B cell (primary cell): ENCODE data around the gene TSHZ3. TPM values are rescaled to one million over a fixed set of nuclear protein-coding genes. Genes with fewer than 3 reads are reported as not detected.

ENCODE experiments used
- ATAC-seq: fragments of 200-7000 bp; cut with Tn5 transposase; one replicate; pipeline ENCODE4 v1.10.0; 2021; ENCODE audit warnings: low read depth, mild to moderate bottlenecking, moderate number of reproducible peaks, moderate library complexity
- CTCF ChIA-PET: fragments of 350-600 bp; sonication (Branson Sonifier 250); formaldehyde crosslinking; loops from one replicate; lab custom pipeline; 2021; ENCODE audit warnings: antibody characterized with exemption, inconsistent platforms; lab: Charles Lee
- POLR2A ChIA-PET: fragments of 350-600 bp; sonication (Branson Sonifier 250); formaldehyde crosslinking; loops from one replicate; lab custom pipeline; 2021; ENCODE audit warnings: antibody characterized with exemption; lab: Charles Lee
- DNase-seq: peaks from one replicate; pipeline ENCODE4 v3.0.0; 2013
- H2AFZ ChIP-seq: 2 replicates; pipeline ENCODE4 v1.6.1; 2012; ENCODE audit warnings: mild to moderate bottlenecking, low read depth, low read length; ENCODE audit not compliant: insufficient read depth, poor library complexity, severe bottlenecking
- H3K27ac ChIP-seq, 2 donors: 1 replicate in 1 of 2; 2 replicates in 1 of 2; pipeline ENCODE4 v1.5.1; 2012 to 2013; ENCODE audit warnings: low read length in 2 of 2, mild to moderate bottlenecking in 2 of 2, moderate library complexity in 1 of 2
- H3K27me3 ChIP-seq, 4 experiments: fragments of 200-600 bp in 1 of 4; sonication (generic) in 1 of 4; replicated peaks in 1 of 4; 1 replicate in 2 of 4; 2 replicates in 2 of 4; pipeline versions ENCODE4 v1.6.1 to v1.7.0; 2013 to 2016; ENCODE audit warnings: low read length in 3 of 4, mild to moderate bottlenecking in 2 of 4, mixed read lengths in 1 of 4, moderate library complexity in 1 of 4; ENCODE audit not compliant: insufficient read depth in 4 of 4, control insufficient read depth in 3 of 4; ENCODE audit errors: control extremely low read depth in 1 of 4
- H3K36me3 ChIP-seq, 2 experiments: replicated peaks in 1 of 2; 1 replicate in 1 of 2; 2 replicates in 1 of 2; pipeline versions ENCODE4 v1.6.1 to v1.7.1; 2013; ENCODE audit warnings: low read length in 1 of 2; ENCODE audit not compliant: insufficient read depth in 2 of 2, control insufficient read depth in 1 of 2; ENCODE audit errors: control extremely low read depth in 1 of 2, extremely low read depth in 1 of 2
- H3K4me1 ChIP-seq, 2 donors: fragments of 200-600 bp in 1 of 2; sonication (generic) in 1 of 2; 1 replicate in 1 of 2; 2 replicates in 1 of 2; pipeline versions ENCODE4 v1.5.1 to v1.6.1; 2013 to 2017; ENCODE audit warnings: low read length in 2 of 2; ENCODE audit not compliant: control insufficient read depth in 2 of 2, insufficient read depth in 2 of 2
- H3K4me2 ChIP-seq: replicated peaks from 2 replicates; pipeline ENCODE3; 2012; ENCODE audit warnings: mild to moderate bottlenecking, low read depth, low read length; ENCODE audit not compliant: poor library complexity, severe bottlenecking
- H3K4me3 ChIP-seq, 5 experiments: fragments of 200-600 bp in 1 of 5; sonication (generic) in 1 of 5; 1 replicate in 3 of 5; 2 replicates in 2 of 5; pipeline versions ENCODE4 v1.5.1 to v1.7.0; 2011 to 2016; ENCODE audit warnings: low read length in 4 of 5, mild to moderate bottlenecking in 4 of 5, low read depth in 2 of 5, control low read depth in 1 of 5, moderate library complexity in 1 of 5; ENCODE audit not compliant: insufficient read depth in 1 of 5; ENCODE audit errors: control extremely low read depth in 1 of 5, extremely low read depth in 1 of 5
- H3K79me2 ChIP-seq: fragments of 200-600 bp; sonication (generic); one replicate; pipeline ENCODE4 v1.6.0; 2016; ENCODE audit warnings: low read length; ENCODE audit not compliant: control insufficient read depth, insufficient read depth
- H3K9ac ChIP-seq: fragments of 200-600 bp; sonication (generic); 2 replicates; pipeline ENCODE4 v1.6.1; 2017; ENCODE audit warnings: mild to moderate bottlenecking, low read length, moderate library complexity
- H3K9me3 ChIP-seq, 3 donors: one replicate each; pipeline versions ENCODE4 v1.6.1 to v1.7.1; 2013; ENCODE audit warnings: low read length in 2 of 3; ENCODE audit not compliant: control insufficient read depth in 2 of 3, insufficient read depth in 1 of 3; ENCODE audit errors: control extremely low read depth in 1 of 3
- H4K20me1 ChIP-seq: 2 replicates; pipeline ENCODE4 v1.6.0; 2012; ENCODE audit warnings: mild to moderate bottlenecking, low read length; ENCODE audit not compliant: insufficient read depth, control insufficient read depth, poor library complexity, severe bottlenecking
- H3K27ac Mint-ChIP-seq: one replicate; pipeline ENCODE4 v1.8.0; 2021; ENCODE audit warnings: mixed read lengths
- H3K27me3 Mint-ChIP-seq: one replicate; pipeline ENCODE4 v1.8.0; 2021; ENCODE audit warnings: mixed read lengths
- H3K4me1 Mint-ChIP-seq: one replicate; pipeline ENCODE4 v1.8.0; 2021; ENCODE audit warnings: mixed read lengths
- H3K4me3 Mint-ChIP-seq: one replicate; pipeline ENCODE4 v1.8.0; 2021; ENCODE audit warnings: mixed read lengths
- H3K9me3 Mint-ChIP-seq: one replicate; pipeline ENCODE4 v1.8.0; 2022; ENCODE audit warnings: mixed read lengths; ENCODE audit not compliant: insufficient read depth
- CTCF ChIP-seq: fragments of 200-600 bp; IDR thresholded peaks from one replicate; pipeline ENCODE4 v1.8.0; 2022; ENCODE audit warnings: antibody characterized with exemption, mild to moderate bottlenecking
- EZH2 ChIP-seq: IDR thresholded peaks from 2 replicates; pipeline ENCODE4 v1.6.1; 2012; ENCODE audit warnings: borderline replicate concordance, low read depth, mild to moderate bottlenecking, moderate library complexity, low read length; ENCODE audit not compliant: insufficient read depth, poor library complexity, severe bottlenecking
- whole genome bisulfite sequencing: methylation state at CpG from one replicate; pipeline ENCODE4 v1.1.5; 2013; ENCODE audit warnings: missing lambda C conversion rate; ENCODE audit not compliant: insufficient coverage; 5-methylcytosine and 5-hydroxymethylcytosine counted together
- intact Hi-C: fragments of 100-400 bp; cut with micrococcal nuclease; formaldehyde crosslinking; loops from one replicate; pipeline ENCODE4 v1.10.0; 2022
- polyA plus RNA-seq: library from polyadenylated mRNA; depleted of rRNA; stranded (reverse); fragments of >200 nt; gene quantifications from 2 replicates; pipeline ENCODE4 v1.2.3, GENCODE V29; 2012
- total RNA-seq, 2 donors: library from RNA; stranded (reverse); fragments of 120-200 nt in 1 of 2; gene quantifications; 1 replicate in 1 of 2; 2 replicates in 1 of 2; pipeline versions ENCODE4 v1.2.3 to v1.2.4, GENCODE V29; 2013 to 2022

TSHZ3 gene
- total and polyA plus RNA-seq, 2 donors (not counting 1 experiment from before 2014, with no cell fraction given): 0.03 to 0.34 TPM

DNA sequence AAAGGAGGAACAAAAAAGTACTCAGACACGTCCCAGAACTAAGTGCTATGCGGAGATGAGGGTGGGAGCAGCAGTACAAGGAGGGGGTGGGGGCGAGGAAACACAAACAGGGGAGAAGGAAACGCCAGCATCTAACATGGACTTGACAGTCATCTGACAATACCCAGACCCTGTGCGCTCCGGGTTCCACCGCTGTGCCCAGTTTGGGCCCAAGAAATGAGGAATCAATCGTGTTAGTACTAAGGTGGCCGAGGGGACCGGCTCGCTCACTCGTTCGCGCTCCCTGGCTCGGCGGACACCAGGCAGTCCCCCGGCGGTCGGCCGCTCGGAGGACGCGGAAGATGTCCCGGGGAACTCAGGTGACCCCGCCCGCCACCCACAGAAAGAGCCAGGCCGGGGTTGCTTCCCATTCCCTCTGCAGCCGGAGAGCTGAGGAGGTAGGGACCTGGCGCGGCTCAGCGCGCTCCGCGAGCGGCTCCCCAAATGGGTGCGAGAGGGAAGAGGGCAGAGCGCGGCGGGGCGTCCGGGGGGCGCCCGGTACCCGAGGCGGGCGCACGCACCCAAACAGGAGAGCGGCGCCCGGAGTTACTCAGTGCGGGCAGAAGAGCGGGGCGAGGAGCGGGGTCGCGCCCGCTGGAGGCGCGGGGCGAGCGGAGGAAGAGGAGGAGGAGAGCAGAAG, 616 bp downstream of the TSHZ3 start:
- Histone ChIP-seq H3K4me3 (peak overlapping the region in 3 of 5 experiments; percentile 45 to 49 (median 48)), H4K20me1 (no peaks in the 10 kb centered on the region), H3K79me2 (no peaks in the 10 kb centered on the region), H3K27ac (no peak overlapping the region), H3K4me1 (peaks cover 5 to 25% of the 10 kb centered on the region in 2 donors), H3K27me3 (peaks cover 0 to 55% (median 28%) of the 10 kb centered on the region in 4 experiments), H3K9ac (peak overlapping the region; percentile 45), H3K9me3 (peaks cover 0 to 23% (median 0%) of the 10 kb centered on the region in 3 donors), H3K36me3 (no peaks in the 10 kb centered on the region), H2AFZ (peak overlapping the region; percentile 60), H3K4me2 (peak overlapping the region; percentile 84)
- ATAC-seq (no peak), DNase-seq (peak; percentile 47)
- Mint-ChIP-seq H3K4me1 (peaks cover 16% of the 10 kb centered on the region), H3K9me3 (no peaks in the 10 kb centered on the region), H3K27ac (no peak overlapping the region), H3K4me3 (peak overlapping the region; percentile 69), H3K27me3 (peaks cover 36% of the 10 kb centered on the region)
- CTCF ChIA-PET: no interaction called here
- intact Hi-C loops: no loop called here
- POLR2A ChIA-PET: no interaction called here
- TF ChIP-seq EZH2 (no peak), CTCF (no peak)
- 3% methylated on average over 59 of the region's 61 CpGs for WGBS

- CTCF ChIA-PET: no interaction called here
- Histone ChIP-seq H3K4me2 (peak overlapping the region; percentile 84), H3K36me3 (no peaks in the 10 kb centered on the region), H3K4me1 (peaks cover 5 to 25% of the 10 kb centered on the region in 2 donors), H2AFZ (no peak overlapping the region), H3K27ac (no peak overlapping the region), H3K27me3 (peaks cover 0 to 49% (median 26%) of the 10 kb centered on the region in 4 experiments), H3K9me3 (peaks cover 0 to 19% (median 0%) of the 10 kb centered on the region in 3 donors), H3K79me2 (no peaks in the 10 kb centered on the region), H4K20me1 (no peaks in the 10 kb centered on the region), H3K4me3 (peak overlapping the region in 1 of 5 experiments; percentile 48), H3K9ac (no peak overlapping the region)
- ATAC-seq: no peak
- TF ChIP-seq CTCF: no peak
- no peak for TF ChIP-seq EZH2
- intact Hi-C loops: no loop called here
- Mint-ChIP-seq H3K4me3 (peak overlapping the region; percentile 69), H3K27ac (no peak overlapping the region), H3K9me3 (no peaks in the 10 kb centered on the region), H3K27me3 (peaks cover 35% of the 10 kb centered on the region), H3K4me1 (peaks cover 16% of the 10 kb centered on the region)
- POLR2A ChIA-PET: no interaction called here
- DNase-seq: no peak
- WGBS: 80% methylated on average over 1 of the region's 11 CpGs
Observed at GRCh38 chr19:31347828-31348392, 1.3 kb downstream of the TSHZ3 start.
